ENCODE results near the gene GPR158.

DNA sequence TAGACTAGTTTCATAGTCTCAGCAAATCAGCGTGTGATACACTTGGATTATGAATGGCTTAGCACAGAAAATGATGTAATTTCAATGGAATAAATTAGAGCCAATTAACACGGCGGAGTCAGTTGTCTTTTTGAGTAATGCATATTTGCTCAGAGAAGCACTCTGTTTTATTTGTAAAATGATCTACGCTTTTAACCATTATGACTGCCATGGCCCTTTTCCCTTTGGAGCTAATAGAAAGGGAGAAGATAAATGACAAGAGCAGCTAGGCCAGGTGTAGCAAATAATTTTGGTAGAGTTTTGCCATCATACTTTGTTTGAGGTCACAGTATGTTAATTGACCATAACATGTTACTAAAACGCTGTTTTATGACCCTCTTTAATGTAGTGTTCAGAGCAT, 86.8 kb downstream of the GPR158 start:
- no peak for TF ChIP-seq CTCF (conservative IDR thresholded peaks at IDR 0.05; ENCODE audit: low read length)
- no peak for TF ChIP-seq EZH2phosphoT487 (IDR thresholded peaks at IDR 0.05; ENCODE audit: borderline replicate concordance, low read depth, low read length)

All from OCI-LY7 (cell line).